Activated T-cell treated with anti-CD3 and anti-CD28 coated beads, Interleukin-2, amount 50 U/mL, for 4 hours (primary cell): ENCODE measurements around the gene NAT8L. TPM values are rescaled to one million over a fixed set of nuclear protein-coding genes. Genes with fewer than 3 reads are reported as not detected.
"Not testable (repeated sequence)": the region's sequence is repeated elsewhere in the genome, so short reads cannot be mapped to it uniquely, and the experiment has no call there.

ENCODE experiments used
- ATAC-seq, 2 donors: fragments of 200-7000 bp; cut with Tn5 transposase; one replicate each; pipeline ENCODE4 v1.10.0; 2021
- DNase-seq: peaks from one replicate; pipeline ENCODE4 v3.0.0-alpha.2; 2020
- H3K27me3 Mint-ChIP-seq: one replicate; pipeline ENCODE4 v1.8.0; 2021; ENCODE audit warnings: low read depth, mixed read lengths
- H3K36me3 Mint-ChIP-seq: one replicate; pipeline ENCODE4 v1.8.0; 2022; ENCODE audit warnings: mixed read lengths; ENCODE audit not compliant: insufficient read depth
- H3K4me1 Mint-ChIP-seq: one replicate; pipeline ENCODE4 v1.8.0; 2021; ENCODE audit warnings: low read depth, mixed read lengths
- H3K4me3 Mint-ChIP-seq: one replicate; pipeline ENCODE4 v1.8.0; 2021; ENCODE audit warnings: mild to moderate bottlenecking, moderate library complexity, mixed read lengths
- H3K9me3 Mint-ChIP-seq: one replicate; pipeline ENCODE4 v1.8.0; 2021; ENCODE audit warnings: mixed read lengths
- total RNA-seq, 3 donors: library from RNA; stranded (reverse); gene quantifications; one replicate each; pipeline ENCODE4 v1.2.1, GENCODE V29; 2021

NAT8L gene
- 1 to 10 TPM in 1 of 3 donors, under 1 TPM in 2; 0.71 to 1.2 (median 0.82) TPM for total RNA-seq

- Mint-ChIP-seq H3K9me3 (no peaks in the 10 kb centered on the region), H3K36me3 (no peaks in the 10 kb centered on the region), H3K4me3 (no peak within 1 kb of the TSS), H3K27me3 (peaks cover 41% of the 10 kb centered on the region), H3K4me1 (peaks cover 2% of the 10 kb centered on the region)
- ATAC-seq: peak; percentile 36 to 53
- DNase-seq: no peak
Measured at GRCh38 chr4:2059046-2059725, at the start of gene NAT8L. Gene NAT8L, plus strand, starts transcription at chr4:2059327. Its CDS starts 185 bp downstream, at chr4:2059512.

- ATAC-seq (peak; percentile 6 to 8), DNase-seq (peak; percentile 36)
- peaks cover 2% of the 10 kb centered on the region for H3K27me3 Mint-ChIP-seq
- peak overlapping the region; percentile 82 for H3K4me3 Mint-ChIP-seq
- peaks cover 33% of the 10 kb centered on the region for H3K4me1 Mint-ChIP-seq
- peaks cover 13% of the 10 kb centered on the region for H3K36me3 Mint-ChIP-seq
- no peaks in the 10 kb centered on the region for H3K9me3 Mint-ChIP-seq
Measured at GRCh38 chr4:2009651-2010233, 49.4 kb upstream of the NAT8L start.

- peaks cover 5% of the 10 kb centered on the region for H3K36me3 Mint-ChIP-seq
- peaks cover 20% of the 10 kb centered on the region for H3K4me1 Mint-ChIP-seq
- no peak for ATAC-seq
- no peak for DNase-seq
- H3K9me3 Mint-ChIP-seq: no peaks in the 10 kb centered on the region
- peaks cover 6% of the 10 kb centered on the region for H3K27me3 Mint-ChIP-seq
- H3K4me3 Mint-ChIP-seq: no peak overlapping the region
Measured at GRCh38 chr4:2011583-2011982, 47.5 kb upstream of the NAT8L start.

- Mint-ChIP-seq H3K4me3 (no peak overlapping the region), H3K9me3 (no peaks in the 10 kb centered on the region), H3K27me3 (peaks cover 14% of the 10 kb centered on the region), H3K4me1 (peaks cover 6% of the 10 kb centered on the region), H3K36me3 (no peaks in the 10 kb centered on the region)
- DNase-seq (no peak), ATAC-seq (no peak)
Measured at GRCh38 chr4:2015008-2015407, 44.1 kb upstream of the NAT8L start.

- ATAC-seq, H3K4me1 Mint-ChIP-seq, H3K4me3 Mint-ChIP-seq, H3K9me3 Mint-ChIP-seq, H3K36me3 Mint-ChIP-seq, DNase-seq: not testable (repeated sequence)
- H3K27me3 Mint-ChIP-seq: peaks cover 37% of the 10 kb centered on the region
Measured at GRCh38 chr4:2021358-2022018, 37.6 kb upstream of the NAT8L start.

- peaks cover 43% of the 10 kb centered on the region for H3K27me3 Mint-ChIP-seq
- ATAC-seq (no peak), DNase-seq (no peak)
- H3K4me1 Mint-ChIP-seq: no peaks in the 10 kb centered on the region
- H3K4me3 Mint-ChIP-seq: no peak overlapping the region
- H3K9me3 Mint-ChIP-seq: no peaks in the 10 kb centered on the region
- no peaks in the 10 kb centered on the region for H3K36me3 Mint-ChIP-seq
Measured at GRCh38 chr4:2024683-2025082, 34.4 kb upstream of the NAT8L start.

- Mint-ChIP-seq H3K4me1 (no peaks in the 10 kb centered on the region), H3K36me3 (no peaks in the 10 kb centered on the region), H3K27me3 (peaks cover 38% of the 10 kb centered on the region), H3K9me3 (no peaks in the 10 kb centered on the region), H3K4me3 (no peak overlapping the region)
- ATAC-seq: no peak
- DNase-seq: no peak
Measured at GRCh38 chr4:2025817-2026216, 33.3 kb upstream of the NAT8L start.

- DNase-seq, H3K4me3 Mint-ChIP-seq, H3K4me1 Mint-ChIP-seq, ATAC-seq, H3K36me3 Mint-ChIP-seq, H3K9me3 Mint-ChIP-seq: not testable (repeated sequence)
- H3K27me3 Mint-ChIP-seq: peaks cover 33% of the 10 kb centered on the region
Measured at GRCh38 chr4:2027120-2027519, 32.0 kb upstream of the NAT8L start.

- H3K36me3 Mint-ChIP-seq, H3K4me1 Mint-ChIP-seq, ATAC-seq, H3K9me3 Mint-ChIP-seq, H3K4me3 Mint-ChIP-seq, DNase-seq: not testable (repeated sequence)
- peaks cover 36% of the 10 kb centered on the region for H3K27me3 Mint-ChIP-seq
Measured at GRCh38 chr4:2031161-2031560, 28.0 kb upstream of the NAT8L start.

- H3K27me3 Mint-ChIP-seq: peaks cover 39% of the 10 kb centered on the region
- no peak overlapping the region for H3K4me3 Mint-ChIP-seq
- peaks cover 2% of the 10 kb centered on the region for H3K4me1 Mint-ChIP-seq
- ATAC-seq: no peak
- DNase-seq: no peak
- no peaks in the 10 kb centered on the region for H3K36me3 Mint-ChIP-seq
- H3K9me3 Mint-ChIP-seq: no peaks in the 10 kb centered on the region
Measured at GRCh38 chr4:2036327-2036726, 22.8 kb upstream of the NAT8L start.

- H3K4me1 Mint-ChIP-seq: peaks cover 5% of the 10 kb centered on the region
- H3K27me3 Mint-ChIP-seq: peaks cover 41% of the 10 kb centered on the region
- no peaks in the 10 kb centered on the region for H3K36me3 Mint-ChIP-seq
- H3K4me3 Mint-ChIP-seq: no peak overlapping the region
- no peak for ATAC-seq
- H3K9me3 Mint-ChIP-seq: no peaks in the 10 kb centered on the region
- no peak for DNase-seq
Measured at GRCh38 chr4:2036866-2037265, 22.3 kb upstream of the NAT8L start.

GRCh38 chr4:2040391-2041238 lies 18.5 kb upstream of the NAT8L start:
- no peak for ATAC-seq
- Mint-ChIP-seq H3K4me1 (peaks cover 5% of the 10 kb centered on the region), H3K36me3 (no peaks in the 10 kb centered on the region)

GRCh38 chr4:2041239-2042130 lies 17.6 kb upstream of the NAT8L start:
- DNase-seq (peak; percentile 83), ATAC-seq (peak; percentile 82 to 84)
- peaks cover 23% of the 10 kb centered on the region for H3K27me3 Mint-ChIP-seq
- peaks cover 5% of the 10 kb centered on the region for H3K4me1 Mint-ChIP-seq
- no peaks in the 10 kb centered on the region for H3K36me3 Mint-ChIP-seq
- peak overlapping the region; percentile 82 for H3K4me3 Mint-ChIP-seq
- no peaks in the 10 kb centered on the region for H3K9me3 Mint-ChIP-seq

More at GRCh38 chr4:2040391-2041238, 18.5 kb upstream of the NAT8L start:
- Mint-ChIP-seq H3K4me3 (peak overlapping the region; percentile 7), H3K27me3 (peaks cover 24% of the 10 kb centered on the region), H3K9me3 (no peaks in the 10 kb centered on the region)
- no peak for DNase-seq
